ENCODE data around the gene RPS15.

DNA sequence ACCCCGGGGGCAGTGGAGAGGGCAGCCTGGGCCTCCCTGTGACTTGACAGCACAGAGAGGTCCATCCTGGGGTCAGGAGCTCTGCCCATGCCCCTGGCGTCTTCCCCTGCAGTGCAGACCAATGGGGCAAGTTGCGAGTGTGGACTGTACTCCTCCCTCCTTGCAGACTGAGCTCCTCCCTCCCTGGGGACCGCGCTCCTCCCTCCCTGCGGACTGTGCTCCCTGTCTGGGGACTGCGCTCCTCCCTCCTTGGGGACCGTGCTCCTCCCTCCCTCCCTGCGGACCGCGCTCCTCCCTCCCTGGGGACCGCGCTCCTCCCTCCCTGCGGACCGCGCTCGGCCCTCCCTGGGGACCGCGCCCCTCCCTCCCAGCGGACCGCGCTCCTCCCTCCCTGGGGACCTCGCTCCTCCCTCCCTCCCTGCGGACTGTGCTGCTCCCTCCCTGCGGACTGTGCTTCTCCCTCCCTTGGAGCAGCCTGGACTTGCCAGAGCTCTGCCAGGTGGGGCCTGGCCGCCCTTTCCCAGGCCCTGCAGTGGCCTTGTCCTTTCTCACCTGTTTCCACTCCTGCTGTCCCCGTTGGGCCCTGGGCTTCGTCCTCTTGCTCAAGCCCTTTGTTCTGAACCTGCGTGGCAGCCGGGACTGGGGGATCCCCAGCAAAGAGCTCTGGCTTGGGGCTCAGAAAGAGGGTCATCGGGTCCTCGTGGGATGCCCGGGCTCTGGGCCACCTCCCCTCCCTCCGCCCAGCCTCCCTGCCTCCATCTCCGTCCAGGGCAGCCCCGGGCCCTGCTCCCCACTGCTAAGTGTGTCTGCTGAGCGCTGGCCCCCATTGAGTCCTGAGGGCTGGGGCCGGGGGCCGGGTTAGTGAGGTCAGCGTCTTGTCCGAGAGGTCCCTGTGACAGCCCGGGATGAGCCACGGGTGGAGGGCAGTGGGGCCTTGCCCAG, 43.7 kb upstream of the RPS15 start:
- TF ChIP-seq FOXM1 (IDR thresholded peaks at IDR 0.05; ENCODE audit: borderline replicate concordance) (no peak), NFRKB (IDR thresholded peaks at IDR 0.05) (no peak), CTBP1 (IDR thresholded peaks at IDR 0.05; ENCODE audit: borderline replicate concordance) (no peak), LEF1 (IDR thresholded peaks at IDR 0.05; ENCODE audit: borderline replicate concordance) (no peak), BHLHE40 (IDR thresholded peaks at IDR 0.05; ENCODE audit: borderline replicate concordance) (no peak)

All from HEK293T (cell line).